LNCaP clone FGC (cell line): ENCODE measurements around the gene MAN1A1.

ENCODE experiments used
- DNase-seq: peaks from one replicate; pipeline ENCODE4 v3.0.0-alpha.2; 2011; ENCODE audit warnings: low read depth
- H3K4me3 ChIP-seq: 2 replicates; pipeline ENCODE4 v1.5.1; 2011; ENCODE audit warnings: mild to moderate bottlenecking, low read depth, low read length, control low read depth
- CTCF ChIP-seq: IDR thresholded peaks from 2 replicates; pipeline ENCODE4 v1.5.1; 2012; ENCODE audit warnings: mild to moderate bottlenecking; ENCODE audit not compliant: control insufficient read depth, insufficient read depth; ENCODE audit errors: extremely low read depth

Gene MAN1A1

GRCh38 chr6:119205911-119206618 lies 143.5 kb downstream of the MAN1A1 start:
- DNase-seq = no peak
- H3K4me3 ChIP-seq = no peak overlapping the region
- no peak for TF ChIP-seq CTCF

GRCh38 chr6:119204719-119205118 lies 144.8 kb downstream of the MAN1A1 start:
- H3K4me3 ChIP-seq = no peak overlapping the region
- DNase-seq = no peak
- no peak for TF ChIP-seq CTCF

- TF ChIP-seq CTCF = no peak
- peak; percentile 97 for DNase-seq
- H3K4me3 ChIP-seq = no peak overlapping the region
These were observed 148.1 kb downstream of the MAN1A1 start for GRCh38 chr6:119201480-119201879.

- no peak for TF ChIP-seq CTCF
- H3K4me3 ChIP-seq = no peak overlapping the region
- no peak for DNase-seq
These were observed 148.9 kb downstream of the MAN1A1 start for GRCh38 chr6:119200512-119201175.

- no peak overlapping the region for H3K4me3 ChIP-seq
- no peak for DNase-seq
- TF ChIP-seq CTCF = no peak
These were observed 152.3 kb downstream of the MAN1A1 start for GRCh38 chr6:119197271-119197670.

GRCh38 chr6:119196715-119197114 lies 152.8 kb downstream of the MAN1A1 start:
- DNase-seq = no peak
- H3K4me3 ChIP-seq = no peak overlapping the region
- TF ChIP-seq CTCF = no peak

- no peak for TF ChIP-seq CTCF
- DNase-seq = no peak
- H3K4me3 ChIP-seq = no peak overlapping the region
These were observed 153.7 kb downstream of the MAN1A1 start for GRCh38 chr6:119195848-119196247.
